ENCODE measurements around the gene SMC2.

The SMC2 gene

DNA sequence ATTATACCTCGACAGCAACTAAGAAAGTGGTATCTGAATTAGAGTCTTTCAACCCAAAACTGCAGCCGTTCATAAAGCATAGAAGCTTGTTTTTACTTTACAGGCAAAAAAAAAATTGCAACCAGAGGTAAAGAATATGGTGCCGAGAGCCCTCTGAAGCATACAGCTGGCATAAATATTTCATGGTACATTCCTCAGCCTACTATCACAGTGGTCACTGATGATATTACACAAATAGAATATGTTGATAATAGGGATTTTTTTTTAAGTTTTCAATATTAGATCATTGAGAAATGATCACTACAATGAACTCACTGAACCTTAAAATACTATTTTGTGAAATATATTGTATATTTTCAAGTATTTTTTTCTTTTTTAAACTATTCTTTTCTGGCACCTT, 6.2 kb upstream of the SMC2 start:
- DNase-seq (ENCODE audit: low read depth in 1 of 2, low spot score in 1 of 2) = no peak
- no peak for TF ChIP-seq JUND (IDR thresholded peaks at IDR 0.05; ENCODE audit: low read depth)
- in situ Hi-C loops (cut with HindIII; ENCODE audit: low pct_unique_long_range_greater_than_20kb, low sequenced_read_pairs) = no loop called here

DNA sequence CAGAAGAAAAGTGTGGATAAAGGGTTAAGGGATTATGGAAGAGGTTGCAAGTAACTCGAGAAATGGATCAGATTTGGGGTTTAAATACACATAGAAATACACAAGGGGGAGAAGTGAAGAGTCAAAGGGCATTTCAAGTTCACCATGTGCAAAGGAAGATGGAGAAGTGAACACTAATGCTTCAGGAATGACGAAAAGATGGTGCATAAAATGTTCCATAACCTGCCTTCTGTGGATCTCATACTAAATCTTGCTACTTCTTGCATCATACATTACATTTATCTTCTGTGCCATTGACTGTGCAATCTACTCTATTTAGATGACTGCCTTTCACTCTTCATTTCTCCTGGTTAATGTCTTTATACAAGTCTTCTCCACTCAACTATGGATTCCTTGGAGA, 5.7 kb upstream of the SMC2 start:
- DNase-seq (ENCODE audit: low read depth in 1 of 2, low spot score in 1 of 2) = no peak
- no peak for TF ChIP-seq JUND (IDR thresholded peaks at IDR 0.05; ENCODE audit: low read depth)
- in situ Hi-C loops (cut with HindIII; ENCODE audit: low pct_unique_long_range_greater_than_20kb, low sequenced_read_pairs) = no loop called here

DNA sequence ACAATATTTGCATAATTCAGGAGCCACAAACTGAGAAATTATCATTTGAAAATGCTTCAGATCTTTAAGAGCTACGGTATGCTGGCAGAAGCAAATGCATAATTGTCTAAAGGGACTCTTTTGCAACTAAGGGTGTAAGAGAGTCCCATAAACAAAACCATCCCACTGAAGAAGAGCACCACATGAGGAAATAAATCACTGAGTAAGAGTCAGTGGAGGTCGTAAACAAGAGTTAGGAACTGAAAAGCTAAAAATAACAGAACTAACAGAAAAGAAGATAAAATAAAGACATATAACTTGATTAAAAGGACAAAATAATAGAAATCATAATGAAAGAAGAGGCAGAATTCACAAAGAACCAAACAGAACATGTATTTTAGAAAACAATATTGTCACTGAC, 3.5 kb upstream of the SMC2 start:
- TF ChIP-seq JUND (IDR thresholded peaks at IDR 0.05; ENCODE audit: low read depth) = no peak
- DNase-seq (ENCODE audit: low read depth in 1 of 2, low spot score in 1 of 2) = no peak
- in situ Hi-C loops (cut with HindIII; ENCODE audit: low pct_unique_long_range_greater_than_20kb, low sequenced_read_pairs) = no loop called here

DNA sequence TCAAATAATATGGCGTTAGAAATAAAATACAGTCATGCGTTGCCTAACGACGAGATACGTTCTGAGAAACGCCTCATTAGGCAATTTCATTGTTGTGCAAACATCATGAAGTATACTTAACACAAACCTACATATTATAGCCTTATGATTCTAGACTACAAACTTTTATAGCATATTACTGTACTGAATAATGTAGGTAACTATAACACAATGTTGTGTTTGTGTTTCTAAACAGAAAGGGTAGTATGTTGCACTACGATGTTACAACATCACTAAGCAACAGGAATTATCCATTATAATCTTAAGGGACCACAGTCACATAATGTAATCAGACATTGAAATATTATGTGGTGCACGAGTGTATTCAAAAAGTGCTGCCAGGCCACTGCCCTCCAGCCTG, 3.0 kb upstream of the SMC2 start:
- in situ Hi-C loops (cut with HindIII; ENCODE audit: low pct_unique_long_range_greater_than_20kb, low sequenced_read_pairs) = no loop called here
- no peak for TF ChIP-seq JUND (IDR thresholded peaks at IDR 0.05; ENCODE audit: low read depth)
- DNase-seq (ENCODE audit: low read depth in 1 of 2, low spot score in 1 of 2) = peak in 1 of 2 experiments; percentile 22

DNA sequence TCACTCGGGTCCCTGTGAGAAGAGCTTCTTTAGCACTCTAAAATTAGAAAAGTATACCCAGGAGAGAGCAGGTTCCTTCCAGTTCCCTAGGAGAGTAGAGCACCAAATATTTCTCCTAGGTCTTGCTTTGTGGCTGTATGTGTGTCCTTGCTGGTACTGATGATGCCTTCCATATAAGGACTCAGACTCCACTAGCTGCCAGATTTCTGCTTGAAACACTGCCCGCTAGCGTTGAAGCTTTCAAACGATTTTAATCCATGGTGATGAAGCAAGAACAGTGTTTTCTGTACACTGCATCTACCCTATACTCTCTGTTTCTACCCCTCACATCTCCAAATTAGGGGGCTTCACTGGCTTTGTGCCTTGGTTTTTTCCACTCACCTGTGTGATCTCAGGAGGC, 2.4 kb upstream of the SMC2 start:
- DNase-seq (ENCODE audit: low read depth in 1 of 2, low spot score in 1 of 2) = peak in 1 of 2 experiments; percentile 77
- TF ChIP-seq JUND (IDR thresholded peaks at IDR 0.05; ENCODE audit: low read depth) = no peak
- in situ Hi-C loops (cut with HindIII; ENCODE audit: low pct_unique_long_range_greater_than_20kb, low sequenced_read_pairs) = no loop called here

DNA sequence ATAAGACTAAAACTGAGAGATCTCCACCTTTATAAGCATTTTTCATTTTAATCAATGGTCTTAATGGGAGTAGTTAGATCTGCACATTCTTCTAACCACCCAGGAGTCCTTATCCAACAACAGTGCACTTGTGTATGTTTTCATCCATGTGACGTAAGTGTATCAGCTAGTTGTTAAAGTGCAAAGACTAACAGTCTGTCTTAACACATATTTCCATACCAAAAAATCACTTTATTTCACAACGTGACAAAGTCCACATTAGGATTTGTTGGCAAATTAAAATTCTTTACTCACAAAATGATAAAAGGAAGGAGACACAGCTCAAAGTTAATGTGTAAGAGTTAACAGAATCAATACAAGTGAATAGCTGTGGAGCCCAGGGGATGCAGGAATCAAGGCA, 1.9 kb upstream of the SMC2 start:
- in situ Hi-C loops (cut with HindIII; ENCODE audit: low pct_unique_long_range_greater_than_20kb, low sequenced_read_pairs) = no loop called here
- no peak for DNase-seq (ENCODE audit: low read depth in 1 of 2, low spot score in 1 of 2)
- TF ChIP-seq JUND (IDR thresholded peaks at IDR 0.05; ENCODE audit: low read depth) = no peak

DNA sequence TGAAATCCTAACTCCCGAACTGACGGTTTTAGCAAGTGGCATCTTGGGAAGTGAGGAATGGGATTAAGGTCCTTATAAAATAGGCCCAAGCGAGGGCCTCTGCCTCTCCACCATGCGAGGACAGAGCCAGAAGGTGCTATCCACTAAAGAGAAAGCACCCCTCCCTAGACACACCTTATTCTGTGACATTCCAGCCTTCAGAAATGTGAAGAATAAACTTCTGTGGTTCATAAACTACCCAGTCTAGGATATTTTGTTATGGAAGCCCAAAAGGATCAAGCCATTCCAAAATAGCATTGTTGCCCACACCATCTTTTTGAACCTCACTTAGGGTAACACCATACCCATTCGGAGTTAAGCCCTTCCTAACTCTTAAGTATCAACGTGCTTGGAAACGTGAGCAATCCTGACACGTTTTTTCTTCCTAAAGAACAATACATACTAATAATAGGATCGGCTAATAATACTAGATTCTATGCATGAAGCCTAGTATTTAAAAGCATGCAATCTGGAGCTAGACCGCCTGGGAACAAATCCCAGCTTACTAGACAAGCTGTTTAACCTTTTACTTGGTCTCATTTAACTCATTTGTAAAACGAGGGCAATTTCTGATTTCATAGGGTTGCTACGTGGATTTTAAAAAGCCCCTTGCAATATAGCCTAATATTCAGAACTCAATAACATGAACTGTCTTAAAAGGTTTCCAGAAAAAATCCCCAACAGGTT, 1.1 kb upstream of the SMC2 start:
- TF ChIP-seq JUND (IDR thresholded peaks at IDR 0.05; ENCODE audit: low read depth) = no peak
- DNase-seq (ENCODE audit: low read depth in 1 of 2, low spot score in 1 of 2) = peak in 1 of 2 experiments; percentile 15
- in situ Hi-C loops (cut with HindIII; ENCODE audit: low pct_unique_long_range_greater_than_20kb, low sequenced_read_pairs) = no loop called here

DNA sequence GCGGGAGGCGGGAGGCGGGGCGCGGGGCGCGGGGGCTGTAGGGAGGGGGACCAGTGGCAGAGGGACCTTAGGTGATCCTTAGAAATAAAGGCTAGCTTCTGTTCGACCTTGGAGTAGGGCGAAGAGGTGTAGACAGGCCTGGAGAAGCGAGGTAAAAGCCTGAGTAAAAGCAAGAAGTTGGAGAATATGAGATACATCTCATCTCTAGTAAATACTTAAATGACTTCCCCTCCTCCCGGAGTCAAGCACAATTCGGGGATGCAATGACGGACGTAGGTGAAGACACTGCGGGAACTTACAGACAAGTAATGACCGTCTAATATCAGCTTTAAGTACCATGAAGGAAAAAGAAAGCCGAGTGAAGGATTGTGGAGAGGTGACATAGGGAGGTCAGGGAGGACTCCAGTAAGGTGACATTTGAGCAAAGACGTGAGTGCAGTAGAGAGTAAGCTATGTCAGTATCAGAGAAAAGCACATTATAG, 466 bp downstream of the SMC2 start:
- in situ Hi-C loops (cut with HindIII; ENCODE audit: low pct_unique_long_range_greater_than_20kb, low sequenced_read_pairs) = no loop called here
- DNase-seq (ENCODE audit: low read depth in 1 of 2, low spot score in 1 of 2) = peak in 1 of 2 experiments; percentile 37
- no peak for TF ChIP-seq JUND (IDR thresholded peaks at IDR 0.05; ENCODE audit: low read depth)

DNA sequence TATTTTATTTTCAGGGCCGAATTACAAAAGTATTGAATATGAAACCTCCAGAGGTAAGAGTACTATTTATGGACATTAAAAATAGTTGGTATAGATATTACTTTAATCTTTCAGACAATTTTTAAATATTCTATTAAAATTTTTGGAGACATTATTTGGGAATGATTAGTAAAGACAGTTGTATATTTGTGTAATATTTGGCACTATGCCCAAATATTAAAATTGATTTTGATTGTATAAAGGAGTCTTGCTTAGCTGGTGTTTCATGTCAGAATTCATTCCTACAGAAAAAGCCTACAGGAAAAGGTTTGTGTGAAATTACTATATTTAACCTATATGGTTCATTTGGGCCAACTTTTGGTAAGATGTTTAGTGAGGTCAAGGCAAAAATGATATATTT, 5.5 kb downstream of the SMC2 start:
- in situ Hi-C loops (cut with HindIII; ENCODE audit: low pct_unique_long_range_greater_than_20kb, low sequenced_read_pairs) = no loop called here
- TF ChIP-seq JUND (IDR thresholded peaks at IDR 0.05; ENCODE audit: low read depth) = no peak
- DNase-seq (ENCODE audit: low read depth in 1 of 2, low spot score in 1 of 2) = no peak

DNA sequence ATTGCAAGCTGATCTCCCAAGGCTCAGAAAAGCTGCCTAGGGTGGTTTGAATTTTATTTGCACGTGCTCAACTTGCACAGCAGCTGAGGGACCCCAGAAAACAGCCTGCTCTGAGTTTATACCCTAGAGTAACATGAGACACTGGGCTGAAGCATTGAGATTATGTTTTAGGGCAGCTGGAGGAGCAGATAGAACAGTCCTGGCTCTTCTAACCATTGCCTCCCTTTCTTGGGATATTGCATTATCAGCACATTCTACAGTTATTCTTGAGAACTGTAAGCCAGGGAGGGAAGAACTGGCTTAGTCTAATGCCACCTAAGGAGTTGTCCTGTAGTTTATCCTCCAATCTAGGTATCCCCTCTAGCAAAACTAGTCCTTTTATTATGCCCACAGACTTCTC, 10.3 kb downstream of the SMC2 start:
- DNase-seq (ENCODE audit: low read depth in 1 of 2, low spot score in 1 of 2) = no peak
- TF ChIP-seq JUND (IDR thresholded peaks at IDR 0.05; ENCODE audit: low read depth) = no peak
- in situ Hi-C loops (cut with HindIII; ENCODE audit: low pct_unique_long_range_greater_than_20kb, low sequenced_read_pairs) = no loop called here

DNA sequence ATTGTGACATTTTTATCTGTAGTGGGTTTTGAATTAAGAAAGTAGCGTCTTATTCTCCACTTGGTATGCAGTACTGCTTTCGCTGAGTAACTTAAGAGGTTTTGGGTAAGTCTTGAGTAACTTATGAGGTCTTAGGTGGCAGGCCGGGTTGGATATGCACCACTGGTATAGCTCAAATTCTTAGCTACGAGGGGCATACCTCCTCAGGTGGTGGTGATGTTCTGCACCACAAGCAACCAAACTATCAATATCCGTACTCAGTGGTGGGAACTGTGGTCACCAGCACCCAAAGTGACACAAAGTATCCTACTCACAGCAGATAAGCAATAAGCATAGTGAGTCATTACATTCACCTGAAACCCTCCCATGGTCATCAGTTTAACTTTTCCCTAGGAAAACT, 13.7 kb downstream of the SMC2 start:
- DNase-seq (ENCODE audit: low read depth in 1 of 2, low spot score in 1 of 2) = no peak
- no peak for TF ChIP-seq JUND (IDR thresholded peaks at IDR 0.05; ENCODE audit: low read depth)
- in situ Hi-C loops (cut with HindIII; ENCODE audit: low pct_unique_long_range_greater_than_20kb, low sequenced_read_pairs) = no loop called here

DNA sequence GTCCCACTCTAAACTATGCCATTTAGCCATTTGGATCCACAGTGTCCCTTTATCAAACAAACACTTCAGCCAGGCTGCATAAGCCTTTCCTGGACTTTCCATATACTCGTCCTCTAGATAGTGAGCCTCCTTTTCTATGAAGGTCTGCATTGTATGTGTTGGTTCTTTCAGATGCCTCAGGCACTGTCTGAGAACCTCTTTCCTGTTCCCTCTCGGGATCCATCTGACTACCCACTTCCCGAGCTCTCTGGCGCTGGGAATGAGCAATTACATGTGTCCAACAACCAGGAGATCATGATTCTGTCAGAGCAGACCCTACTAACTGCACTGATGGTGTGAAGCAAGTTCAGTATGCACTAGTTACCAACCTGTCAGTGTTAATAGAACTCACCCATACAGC, 14.2 kb downstream of the SMC2 start:
- TF ChIP-seq JUND (IDR thresholded peaks at IDR 0.05; ENCODE audit: low read depth) = no peak
- DNase-seq (ENCODE audit: low read depth in 1 of 2, low spot score in 1 of 2) = no peak
- in situ Hi-C loops (cut with HindIII; ENCODE audit: low pct_unique_long_range_greater_than_20kb, low sequenced_read_pairs) = no loop called here

DNA sequence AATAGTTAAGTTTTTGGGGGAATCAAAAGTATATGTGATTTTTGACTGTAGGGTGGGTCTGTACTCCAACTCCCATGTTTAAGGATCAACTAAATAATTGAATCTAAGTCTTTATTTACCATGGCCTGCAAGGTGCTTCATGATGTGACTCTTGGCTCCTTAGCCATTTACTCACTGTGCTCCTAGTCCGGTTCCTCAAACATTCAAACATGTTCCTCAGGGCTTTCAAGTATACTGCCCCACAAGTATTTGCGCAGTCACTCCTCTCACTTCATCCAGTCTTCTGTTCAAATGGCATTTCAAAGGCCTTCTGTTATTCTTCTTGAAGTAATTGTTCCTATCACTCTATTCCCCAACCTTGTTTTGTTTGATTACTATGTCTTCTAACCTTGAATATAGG, 16.4 kb downstream of the SMC2 start:
- TF ChIP-seq JUND (IDR thresholded peaks at IDR 0.05; ENCODE audit: low read depth) = no peak
- no peak for DNase-seq (ENCODE audit: low read depth in 1 of 2, low spot score in 1 of 2)
- in situ Hi-C loops (cut with HindIII; ENCODE audit: low pct_unique_long_range_greater_than_20kb, low sequenced_read_pairs) = no loop called here

DNA sequence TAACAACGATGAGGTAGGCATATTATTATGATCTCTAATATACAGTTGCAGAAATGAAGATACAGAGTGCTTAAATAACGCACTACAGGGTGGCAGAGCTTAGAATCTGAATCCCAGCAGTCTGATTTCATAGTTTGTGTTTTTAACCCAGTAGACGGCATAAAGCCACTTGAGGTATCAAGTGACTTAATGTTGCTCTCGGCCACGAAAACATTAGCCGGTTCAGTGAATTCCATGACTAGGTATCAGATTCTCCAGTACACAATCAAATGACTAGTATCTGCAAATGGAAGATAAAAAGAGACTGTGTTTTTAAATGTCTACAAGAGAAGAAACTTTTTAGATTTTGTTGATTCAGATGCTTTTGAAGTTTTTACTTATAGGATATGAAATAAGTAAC, 24.8 kb downstream of the SMC2 start:
- in situ Hi-C loops (cut with HindIII; ENCODE audit: low pct_unique_long_range_greater_than_20kb, low sequenced_read_pairs) = no loop called here
- no peak for TF ChIP-seq JUND (IDR thresholded peaks at IDR 0.05; ENCODE audit: low read depth)
- no peak for DNase-seq (ENCODE audit: low read depth in 1 of 2, low spot score in 1 of 2)

Data from T47D (cell line).